ENCODE results near the gene NME4.

GRCh38 chr16:364595-365491 is 32.2 kb upstream of the NME4 start:
- no peak for TF ChIP-seq EZH2 (IDR thresholded peaks at IDR 0.05; ENCODE audit: borderline replicate concordance, insufficient read depth, low read depth, low read length, poor library complexity, severe bottlenecking)
- no peak for TF ChIP-seq CTCF (IDR thresholded peaks at IDR 0.05)
